GM19023 (cell line): ENCODE measurements around the gene SNX21.
"Not testable (repeated sequence)": the region's sequence is repeated elsewhere in the genome, so short reads cannot be mapped to it uniquely, and the experiment has no call there.

ENCODE experiments used
- ATAC-seq: cut with Tn5 transposase; IDR thresholded peaks from one replicate; pipeline ENCODE4 v1.9.1; 2021; ENCODE audit warnings: mild to moderate bottlenecking, moderate library complexity; ENCODE audit not compliant: unreplicated experiment

The SNX21 gene, protein sequence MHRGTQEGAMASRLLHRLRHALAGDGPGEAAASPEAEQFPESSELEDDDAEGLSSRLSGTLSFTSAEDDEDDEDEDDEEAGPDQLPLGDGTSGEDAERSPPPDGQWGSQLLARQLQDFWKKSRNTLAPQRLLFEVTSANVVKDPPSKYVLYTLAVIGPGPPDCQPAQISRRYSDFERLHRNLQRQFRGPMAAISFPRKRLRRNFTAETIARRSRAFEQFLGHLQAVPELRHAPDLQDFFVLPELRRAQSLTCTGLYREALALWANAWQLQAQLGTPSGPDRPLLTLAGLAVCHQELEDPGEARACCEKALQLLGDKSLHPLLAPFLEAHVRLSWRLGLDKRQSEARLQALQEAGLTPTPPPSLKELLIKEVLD

DNA sequence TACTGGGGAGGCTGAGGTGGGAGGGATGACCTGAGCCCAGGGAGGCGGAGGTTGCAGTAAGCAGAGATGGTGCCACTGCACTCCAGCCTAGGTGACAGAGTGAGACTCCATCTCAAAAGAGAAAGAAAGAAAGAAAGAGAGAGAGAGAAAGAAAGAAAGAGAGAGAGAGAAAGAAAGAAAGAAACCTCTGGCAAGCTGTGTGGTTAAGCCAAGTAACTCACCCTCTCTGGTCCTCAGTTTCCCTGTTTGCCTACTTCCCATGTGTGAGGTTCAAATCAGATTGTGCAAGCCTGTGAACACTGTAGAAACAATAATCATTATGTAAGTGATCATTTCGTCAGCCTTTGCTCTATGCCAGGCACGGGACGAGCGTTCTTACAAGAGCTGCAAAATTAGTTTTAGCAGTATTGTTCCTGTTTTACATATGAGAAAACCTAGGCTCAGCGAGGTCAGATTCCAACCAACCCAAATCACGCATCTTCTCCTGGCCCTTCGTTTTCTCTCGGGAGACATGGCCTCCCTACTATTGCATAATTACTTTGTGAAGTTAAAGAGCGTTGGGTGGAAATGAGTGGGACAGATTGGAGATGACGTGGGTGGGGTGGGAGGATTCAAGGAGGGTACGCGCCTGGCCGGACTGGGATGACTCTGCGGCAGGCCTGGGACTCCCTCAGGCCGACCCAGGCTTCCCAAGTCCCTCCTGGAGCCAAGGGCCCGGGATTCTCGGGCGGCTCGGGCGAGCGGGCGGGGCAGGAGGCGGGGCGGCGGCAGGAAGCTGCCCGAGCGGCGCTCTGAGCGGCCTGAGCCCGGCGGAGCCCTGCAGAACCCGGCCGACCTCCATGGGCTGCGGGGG is at the start of gene SNX21:
Gene SNX21 (plus strand): TSS at position 770 of the 853 bp plus-strand sequence. CDS start 121 bp downstream, outside the sequence.
- ATAC-seq: no peak

DNA sequence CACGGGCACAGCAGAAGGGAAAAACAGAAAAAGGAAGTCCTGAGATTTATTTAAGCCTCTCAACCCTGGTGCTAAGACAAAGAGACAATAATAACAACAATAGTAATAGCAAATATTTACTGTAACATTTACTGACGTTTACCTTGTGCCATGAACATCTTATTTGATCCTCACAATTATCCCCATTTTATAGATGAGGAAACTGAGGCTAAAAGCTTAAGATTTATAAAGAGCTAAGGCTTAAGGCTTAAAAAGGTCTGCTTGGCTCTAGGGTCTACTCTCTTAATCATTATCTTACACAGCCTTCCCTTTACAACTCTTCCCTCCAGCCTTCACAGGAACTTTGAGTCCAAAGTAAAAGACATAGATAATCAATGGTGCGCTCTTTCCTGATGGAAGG is 45.2 kb upstream of the SNX21 start:
- no peak for ATAC-seq

DNA sequence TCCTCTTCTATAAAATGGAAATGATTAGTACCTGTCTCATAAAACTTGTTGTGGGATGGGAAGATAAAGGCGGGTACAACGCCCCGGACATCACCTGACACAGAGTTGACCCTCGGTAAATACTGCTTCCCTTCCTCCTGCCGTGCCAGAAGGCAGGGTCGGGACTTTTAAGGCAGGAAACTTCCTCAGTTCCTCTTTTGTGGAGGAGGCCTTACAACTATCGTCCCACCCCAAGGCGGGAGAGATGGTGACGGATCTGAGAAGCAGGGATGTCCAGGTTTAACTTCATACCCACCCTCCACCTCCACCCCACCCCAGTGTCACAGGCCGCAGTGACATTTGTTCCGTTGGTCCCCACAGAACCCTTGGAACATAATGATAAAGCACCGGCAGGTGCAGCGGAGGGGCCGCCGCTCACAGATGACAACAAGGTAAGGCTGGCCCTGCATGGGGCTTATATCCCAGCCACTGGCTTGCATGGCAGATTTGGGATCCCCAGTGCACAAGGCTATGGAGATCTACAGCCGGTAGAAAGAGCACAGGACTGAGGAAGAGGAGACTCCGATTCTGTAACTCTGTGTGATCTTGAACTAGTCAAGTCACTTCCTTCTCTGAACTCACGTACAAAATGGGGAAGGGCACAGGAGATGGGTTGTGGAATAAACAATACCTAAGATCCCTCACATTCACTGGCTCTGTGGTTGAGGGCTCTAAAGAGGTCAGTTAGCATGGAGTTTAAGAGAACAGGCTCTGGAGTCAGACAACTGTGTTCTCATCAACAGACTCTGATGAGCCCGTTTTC is 41.1 kb upstream of the SNX21 start:
- ATAC-seq: peak; percentile 5

DNA sequence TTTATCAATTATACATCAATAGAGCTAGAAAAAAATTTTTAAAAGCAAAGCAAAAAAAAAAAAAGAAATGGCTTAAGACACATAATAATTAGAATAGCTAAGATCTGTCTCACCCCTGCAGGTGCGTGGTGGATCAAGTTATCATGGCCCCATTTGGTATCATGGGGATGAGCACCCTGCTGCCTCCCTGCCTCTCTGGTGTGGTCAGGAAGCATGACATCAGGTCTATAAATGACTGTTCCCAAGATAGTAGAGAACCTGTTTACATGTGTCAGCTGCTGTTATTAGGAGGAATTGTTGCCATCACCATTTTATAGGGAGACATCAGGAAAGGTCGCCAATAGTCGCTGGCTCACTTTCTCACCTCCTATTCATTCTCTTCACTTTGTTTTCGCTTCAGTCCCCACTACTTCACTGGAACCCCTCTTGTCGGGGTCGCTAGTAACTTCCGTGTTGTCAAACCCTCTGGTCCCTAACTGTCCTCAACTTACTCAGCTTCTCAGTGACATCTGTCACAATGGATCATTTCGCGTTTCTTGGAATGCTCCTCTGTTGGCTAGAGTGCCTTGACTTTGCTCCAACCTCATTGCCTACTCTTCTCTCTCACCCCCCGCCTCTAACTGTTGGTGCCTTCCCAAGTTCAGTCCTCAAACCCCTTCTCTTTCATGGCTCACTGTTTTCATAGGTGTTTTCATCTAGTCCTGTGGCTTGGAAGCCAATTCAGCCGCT is 37.1 kb upstream of the SNX21 start:
- ATAC-seq: no peak

DNA sequence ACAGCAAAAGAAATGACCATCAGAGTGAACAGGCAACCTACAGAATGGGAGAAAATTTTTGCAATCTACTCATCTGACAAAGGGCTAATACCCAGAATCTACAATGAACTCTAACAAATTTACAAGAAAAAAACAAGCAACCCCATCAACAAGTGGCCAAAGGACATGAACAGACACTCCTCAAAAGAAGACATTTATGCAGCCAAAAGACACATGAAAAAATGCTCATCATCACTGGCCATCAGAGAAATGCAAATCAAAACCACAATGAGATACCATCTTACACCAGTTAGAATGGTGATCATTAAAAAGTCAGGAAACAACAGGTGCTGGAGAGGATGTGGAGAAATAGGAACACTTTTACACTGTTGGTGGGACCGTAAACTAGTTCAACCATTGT is 36.1 kb upstream of the SNX21 start:
- not testable (repeated sequence) for ATAC-seq

DNA sequence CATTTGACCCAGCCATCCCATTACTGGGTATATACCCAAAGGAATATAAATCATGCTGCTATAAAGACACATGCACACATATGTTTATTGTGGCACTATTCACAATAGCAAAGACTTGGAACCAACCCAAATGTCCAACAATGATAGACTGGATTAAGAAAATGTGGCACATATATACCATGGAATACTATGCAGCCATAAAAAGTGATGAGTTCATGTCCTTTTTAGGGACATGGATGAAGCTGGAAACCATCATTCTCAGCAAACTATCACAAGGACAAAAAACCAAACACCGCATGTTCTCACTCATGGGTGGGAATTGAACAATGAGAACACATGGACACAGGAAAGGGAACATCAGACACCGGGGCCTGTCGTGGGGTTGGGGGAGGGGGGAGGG is 35.6 kb upstream of the SNX21 start:
- not testable (repeated sequence) for ATAC-seq

DNA sequence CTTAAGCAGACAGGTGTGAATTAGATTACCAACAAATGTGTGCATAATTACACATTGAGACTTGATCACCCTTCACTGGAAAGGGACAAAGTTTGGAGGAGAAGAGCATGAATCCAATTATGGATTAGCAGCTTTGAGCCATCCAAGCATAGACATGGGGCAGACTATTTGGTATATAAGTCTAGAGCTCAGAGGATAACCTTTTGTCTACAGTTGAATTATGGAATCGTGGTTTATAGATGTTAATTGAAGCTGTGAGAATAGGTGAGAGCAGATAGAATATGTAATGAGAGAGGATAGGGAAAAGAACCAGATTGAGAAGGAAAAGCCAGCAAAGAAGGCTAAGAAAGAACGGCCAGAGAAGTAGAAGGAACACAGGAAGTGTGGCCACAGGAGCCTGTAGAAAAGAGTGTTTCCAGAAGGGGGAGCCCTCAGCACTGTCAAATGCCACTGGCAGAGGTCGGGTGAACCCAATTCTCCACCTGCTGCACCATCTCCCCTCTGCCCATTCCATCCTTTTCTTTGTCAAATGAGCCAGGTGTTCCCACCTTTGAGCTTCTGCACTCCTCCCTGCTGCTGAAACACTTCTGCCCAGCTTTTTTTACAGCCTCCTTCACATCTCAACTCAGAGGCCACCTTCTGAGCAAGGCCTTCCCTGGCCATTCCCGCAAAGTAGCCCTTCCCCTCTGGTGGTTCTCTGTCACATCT is 34.5 kb upstream of the SNX21 start:
- ATAC-seq: no peak

- ATAC-seq: no peak
These were observed 31.7 kb upstream of the SNX21 start for GRCh38 chr20:45801851-45802250.

DNA sequence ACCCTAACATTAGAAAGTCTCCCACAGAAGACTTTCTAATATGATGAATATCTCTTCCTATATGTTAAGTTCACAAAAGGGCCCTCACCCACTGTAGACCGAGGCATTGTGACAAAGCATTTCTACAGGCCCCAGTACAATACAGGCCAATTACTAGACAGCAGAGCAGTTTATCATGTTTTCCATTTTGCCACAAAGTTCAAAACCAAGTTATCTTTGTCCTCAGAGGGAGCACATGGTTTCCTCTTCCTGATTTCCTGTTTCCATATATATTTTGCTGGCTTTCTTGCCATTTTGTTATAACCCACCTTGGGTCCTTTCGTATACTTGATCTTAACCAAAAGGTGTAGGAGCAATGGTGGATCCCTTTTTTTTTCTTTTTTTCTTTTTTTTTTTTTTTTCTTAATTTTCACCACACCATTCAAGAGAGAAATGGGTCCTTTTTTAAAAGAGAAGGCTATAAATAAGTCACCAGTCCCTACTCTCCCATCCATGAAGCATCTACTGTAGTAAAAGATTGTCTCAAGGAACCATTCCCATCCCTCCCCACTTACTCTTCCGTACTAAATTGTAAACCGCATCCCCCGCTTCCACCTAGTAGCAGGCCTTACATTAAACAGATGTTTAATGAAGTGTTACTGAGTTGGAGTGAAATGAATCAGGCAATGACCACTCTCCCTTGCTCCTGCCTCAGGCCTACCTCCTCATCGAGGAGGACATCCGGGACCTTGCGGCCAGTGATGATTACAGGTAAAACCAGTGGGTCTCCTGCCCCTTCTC is 23.2 kb upstream of the SNX21 start:
- ATAC-seq: no peak

- peak; percentile 97 for ATAC-seq
These were observed 21.2 kb upstream of the SNX21 start, which contains the start of gene UBE2C for GRCh38 chr20:45812157-45813005. TSS of gene UBE2C (plus strand) at chr20:45812644. CDS start at chr20:45812696, 52 bp downstream.

DNA sequence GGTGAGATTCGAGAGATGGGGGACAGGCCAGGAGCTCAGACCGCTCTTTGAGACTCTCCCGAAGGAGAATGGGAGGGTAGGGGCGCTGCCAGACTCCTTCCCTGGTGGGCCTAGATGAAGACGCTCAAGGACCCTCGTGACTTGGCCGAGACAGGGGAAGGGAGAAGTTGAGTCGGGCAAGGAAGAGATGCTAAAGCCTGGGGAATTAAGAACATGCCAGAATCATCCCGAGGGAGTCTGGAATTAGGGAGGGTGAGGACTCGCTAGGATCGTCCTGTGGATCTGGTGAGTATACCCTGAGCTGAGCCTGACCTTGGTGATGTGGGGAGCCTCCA is 20.6 kb upstream of the SNX21 start:
- no peak for ATAC-seq

- ATAC-seq: no peak
These were observed 20.1 kb upstream of the SNX21 start for GRCh38 chr20:45813489-45813888.

DNA sequence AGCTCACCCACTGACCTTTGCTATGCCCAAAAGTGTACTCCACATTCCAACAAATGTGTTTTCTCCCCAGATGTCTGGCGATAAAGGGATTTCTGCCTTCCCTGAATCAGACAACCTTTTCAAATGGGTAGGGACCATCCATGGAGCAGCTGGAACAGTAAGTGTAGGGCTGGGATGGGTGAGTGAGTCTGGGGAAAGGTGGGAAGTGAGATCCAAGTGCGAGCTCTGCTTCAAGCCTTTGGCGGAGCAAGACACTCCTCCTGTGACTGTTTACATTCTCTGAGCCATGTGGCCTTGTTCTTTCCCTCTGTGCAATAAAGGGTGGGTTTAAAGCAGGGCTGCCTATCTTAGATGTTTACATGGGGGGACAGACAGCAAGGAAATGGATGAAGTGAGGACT is 19.3 kb upstream of the SNX21 start:
- ATAC-seq: no peak

- ATAC-seq: no peak
These were observed 16.6 kb upstream of the SNX21 start for GRCh38 chr20:45816951-45817350.

GRCh38 chr20:45817376-45818194 is 16.0 kb upstream of the SNX21 start:
- no peak for ATAC-seq

DNA sequence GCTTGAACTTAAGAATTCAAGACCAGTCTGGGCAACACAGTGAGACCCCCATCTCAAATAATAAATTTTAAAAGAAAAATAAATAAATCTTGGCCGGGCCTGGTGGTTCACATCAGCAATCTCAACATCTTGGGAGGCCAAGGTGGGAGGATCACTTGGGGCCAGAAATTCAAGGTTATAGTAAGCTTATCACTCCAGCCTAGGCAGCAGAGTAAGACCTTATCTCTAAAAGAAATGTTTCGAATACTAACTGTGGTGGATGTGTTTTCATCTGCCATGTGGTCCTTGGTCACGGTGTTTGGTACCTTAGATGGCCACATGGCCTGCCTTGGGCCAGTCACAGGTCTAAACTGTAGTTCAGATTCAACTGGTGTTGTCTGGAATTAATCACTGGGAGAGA is 15.4 kb upstream of the SNX21 start:
- no peak for ATAC-seq

GRCh38 chr20:45819466-45819865 is 14.1 kb upstream of the SNX21 start:
- ATAC-seq: no peak
